HG03175 (cell line): ENCODE results near the gene CATSPERZ.
"Not testable (repeated sequence)": the region's sequence is repeated elsewhere in the genome, so short reads cannot be mapped to it uniquely, and the experiment has no call there.

Source experiments
- ATAC-seq: cut with Tn5 transposase; IDR thresholded peaks from one replicate; pipeline ENCODE4 v1.9.1; 2021; ENCODE audit warnings: mild to moderate bottlenecking, moderate library complexity; ENCODE audit not compliant: unreplicated experiment

Gene CATSPERZ

GRCh38 chr11:64298966-64299846 is 952 bp upstream of the CATSPERZ start:
- ATAC-seq: no peak

- no peak for ATAC-seq
Observed at GRCh38 chr11:64303109-64304031, 3.2 kb downstream of the CATSPERZ start.

- no peak for ATAC-seq
Observed at GRCh38 chr11:64304032-64304315, 3.8 kb downstream of the CATSPERZ start.

- ATAC-seq: peak; percentile 35
Observed at GRCh38 chr11:64304316-64305072, 4.3 kb downstream of the CATSPERZ start.

GRCh38 chr11:64305075-64305690 is 5.0 kb downstream of the CATSPERZ start, which contains the start of gene ESRRA:
ESRRA (plus strand) TSS chr11:64305524; CDS start chr11:64307180, 1,656 bp downstream.
- ATAC-seq: peak; percentile 73

- peak; percentile 14 for ATAC-seq
Observed at GRCh38 chr11:64305691-64306562, 5.8 kb downstream of the CATSPERZ start.

GRCh38 chr11:64306563-64306875 is 6.4 kb downstream of the CATSPERZ start:
- ATAC-seq: no peak

GRCh38 chr11:64306876-64307622 is 6.9 kb downstream of the CATSPERZ start:
- ATAC-seq: no peak

- ATAC-seq: not testable (repeated sequence)
Observed at GRCh38 chr11:64307795-64308194, 7.6 kb downstream of the CATSPERZ start.

- ATAC-seq: no peak
Observed at GRCh38 chr11:64312947-64313346, 12.8 kb downstream of the CATSPERZ start.

- no peak for ATAC-seq
Observed at GRCh38 chr11:64313491-64314145, 13.5 kb downstream of the CATSPERZ start.

- ATAC-seq: no peak
Observed at GRCh38 chr11:64314146-64314804, 14.1 kb downstream of the CATSPERZ start.

GRCh38 chr11:64314805-64315561 is 14.8 kb downstream of the CATSPERZ start:
- ATAC-seq: no peak

- not testable (repeated sequence) for ATAC-seq
Observed at GRCh38 chr11:64315667-64316526, 15.7 kb downstream of the CATSPERZ start.

- ATAC-seq: peak; percentile 3
Observed at GRCh38 chr11:64316672-64317324, 16.6 kb downstream of the CATSPERZ start.
